AG10803 (cell line): ENCODE results near the gene ZNF780A.
"Not testable (repeated sequence)": the region's sequence is repeated elsewhere in the genome, so short reads cannot be mapped to it uniquely, and the experiment has no call there.

Source experiments
- DNase-seq: peaks from one replicate; pipeline ENCODE4 v3.0.0; 2010; ENCODE audit warnings: low read depth
- H3K4me3 ChIP-seq: 2 replicates; pipeline ENCODE4 v1.5.1; 2011; ENCODE audit warnings: mild to moderate bottlenecking, low read length, control low read depth
- TF ChIP-seq, protein P1 (sequence below): conservative IDR thresholded peaks from 2 replicates; pipeline ENCODE4 v1.5.1; 2011; ENCODE audit warnings: mild to moderate bottlenecking, low read length, control low read depth, inconsistent platforms

The ZNF780A gene

GRCh38 chr19:40129425-40129824, 38.7 kb upstream of the ZNF780A start:
- TF ChIP-seq, protein P1, sequence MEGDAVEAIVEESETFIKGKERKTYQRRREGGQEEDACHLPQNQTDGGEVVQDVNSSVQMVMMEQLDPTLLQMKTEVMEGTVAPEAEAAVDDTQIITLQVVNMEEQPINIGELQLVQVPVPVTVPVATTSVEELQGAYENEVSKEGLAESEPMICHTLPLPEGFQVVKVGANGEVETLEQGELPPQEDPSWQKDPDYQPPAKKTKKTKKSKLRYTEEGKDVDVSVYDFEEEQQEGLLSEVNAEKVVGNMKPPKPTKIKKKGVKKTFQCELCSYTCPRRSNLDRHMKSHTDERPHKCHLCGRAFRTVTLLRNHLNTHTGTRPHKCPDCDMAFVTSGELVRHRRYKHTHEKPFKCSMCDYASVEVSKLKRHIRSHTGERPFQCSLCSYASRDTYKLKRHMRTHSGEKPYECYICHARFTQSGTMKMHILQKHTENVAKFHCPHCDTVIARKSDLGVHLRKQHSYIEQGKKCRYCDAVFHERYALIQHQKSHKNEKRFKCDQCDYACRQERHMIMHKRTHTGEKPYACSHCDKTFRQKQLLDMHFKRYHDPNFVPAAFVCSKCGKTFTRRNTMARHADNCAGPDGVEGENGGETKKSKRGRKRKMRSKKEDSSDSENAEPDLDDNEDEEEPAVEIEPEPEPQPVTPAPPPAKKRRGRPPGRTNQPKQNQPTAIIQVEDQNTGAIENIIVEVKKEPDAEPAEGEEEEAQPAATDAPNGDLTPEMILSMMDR, result no peak
- H3K4me3 ChIP-seq, result no peak overlapping the region
- DNase-seq, result no peak

DNA sequence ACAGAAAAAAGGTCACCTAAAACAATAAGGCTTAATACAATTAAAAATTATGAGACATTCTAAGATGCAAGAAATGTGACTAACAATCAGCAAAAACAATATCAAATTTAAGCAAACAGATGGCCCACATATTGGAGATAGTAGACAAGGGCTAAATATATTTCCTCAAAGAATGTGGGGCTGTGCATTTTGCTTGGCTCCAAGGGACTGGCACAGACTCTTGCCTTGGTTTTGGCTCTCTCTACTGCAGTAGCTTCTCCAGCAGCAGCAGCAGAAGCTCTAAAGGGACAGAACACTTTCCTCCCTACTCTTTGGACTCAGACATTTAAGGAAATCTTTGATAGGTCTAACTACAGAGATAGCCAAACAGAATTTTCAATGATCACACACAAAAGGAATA, 38.2 kb upstream of the ZNF780A start:
- H3K4me3 ChIP-seq, result no peak overlapping the region
- DNase-seq, result no peak
- TF ChIP-seq, protein P1, result no peak

DNA sequence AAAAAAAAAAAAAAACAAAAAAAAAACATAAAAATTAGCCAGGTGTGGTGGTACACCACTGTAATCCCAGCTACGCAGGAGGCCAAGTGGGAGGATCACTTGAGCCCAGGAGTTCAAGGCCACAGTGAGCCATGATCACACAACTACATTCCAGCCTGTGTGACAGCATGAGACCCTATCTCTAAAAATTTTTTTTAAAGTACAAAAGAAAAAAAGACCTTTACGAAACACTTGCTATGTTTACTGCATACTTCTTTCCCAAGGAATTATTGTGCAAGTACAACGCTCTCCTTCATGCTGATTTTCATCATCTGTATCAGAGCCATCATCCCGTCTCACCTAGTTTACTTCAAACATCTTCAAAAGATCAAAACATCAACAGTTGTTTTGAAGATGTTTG, 28.6 kb upstream of the ZNF780A start:
- TF ChIP-seq, protein P1, result no peak
- DNase-seq, result no peak
- H3K4me3 ChIP-seq, result no peak overlapping the region

- DNase-seq, H3K4me3 ChIP-seq: not testable (repeated sequence)
Measured at GRCh38 chr19:40118638-40119037, 27.9 kb upstream of the ZNF780A start.

GRCh38 chr19:40116075-40116474, 25.3 kb upstream of the ZNF780A start:
- DNase-seq, result no peak
- TF ChIP-seq, protein P1, result no peak

DNA sequence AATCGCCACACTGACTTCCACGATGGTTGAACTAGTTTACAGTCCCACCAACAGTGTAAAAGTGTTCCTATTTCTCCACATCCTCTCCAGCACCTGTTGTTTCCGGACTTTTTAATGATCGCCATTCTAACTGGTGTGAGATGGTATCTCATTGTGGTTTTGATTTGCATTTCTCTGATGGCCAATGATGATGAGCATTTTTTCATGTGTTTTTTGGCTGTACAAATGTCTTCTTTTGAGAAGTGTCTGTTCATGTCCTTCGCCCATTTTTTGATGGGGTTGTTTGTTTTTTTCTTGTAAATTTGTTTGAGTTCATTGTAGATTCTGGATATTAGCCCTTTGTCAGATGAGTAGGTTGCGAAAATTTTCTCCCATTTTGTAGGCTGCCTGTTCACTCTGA, 23.4 kb upstream of the ZNF780A start:
- not testable (repeated sequence) for DNase-seq, H3K4me3 ChIP-seq

More at GRCh38 chr19:40116075-40116474, 25.3 kb upstream of the ZNF780A start:
- H3K4me3 ChIP-seq, result no peak overlapping the region

GRCh38 chr19:40112271-40112670, 21.5 kb upstream of the ZNF780A start:
- DNase-seq, result not testable (repeated sequence)

GRCh38 chr19:40110570-40110969, 19.8 kb upstream of the ZNF780A start:
- TF ChIP-seq, protein P1, result no peak
- no peak overlapping the region for H3K4me3 ChIP-seq
- DNase-seq, result no peak

More at GRCh38 chr19:40112271-40112670, 21.5 kb upstream of the ZNF780A start:
- not testable (repeated sequence) for H3K4me3 ChIP-seq

DNA sequence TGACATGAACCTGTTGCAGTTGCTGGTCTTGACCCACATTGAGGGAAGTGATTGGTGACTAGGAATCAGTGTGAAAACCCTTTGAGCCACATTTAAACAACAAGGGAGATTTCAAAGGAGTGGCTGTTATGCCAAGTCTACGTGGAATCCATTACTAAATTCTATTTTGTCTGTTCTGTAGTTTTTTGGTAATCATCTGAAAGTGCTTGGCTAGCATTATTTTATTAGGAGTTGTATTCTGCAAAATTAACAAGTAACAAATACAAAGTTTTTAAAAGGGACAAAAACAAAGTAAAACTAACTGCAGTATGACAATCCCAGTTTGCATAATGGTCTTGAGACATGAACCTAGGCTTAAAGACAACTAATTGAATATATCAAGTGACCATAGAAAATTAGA, 14.0 kb upstream of the ZNF780A start:
- TF ChIP-seq, protein P1, result no peak
- no peak for DNase-seq
- no peak overlapping the region for H3K4me3 ChIP-seq
